RWPE2 (cell line): Measurements from ENCODE around the gene FHIT.

Experiments
- ATAC-seq: fragments of 200-7000 bp; cut with Tn5 transposase; 3 replicates; pipeline ENCODE4 v1.9.1; 2021; ENCODE audit warnings: low read depth
- DNase-seq: peaks from one replicate; pipeline ENCODE4 v3.0.0-alpha.2; 2020; ENCODE audit warnings: low spot score
- H3K27ac ChIP-seq: fragments of 450-650 bp; 2 replicates; pipeline ENCODE4 v1.5.1; 2017; ENCODE audit warnings: mild to moderate bottlenecking; ENCODE audit not compliant: poor library complexity, severe bottlenecking
- H3K27me3 ChIP-seq: fragments of 250-450 bp; sonication (Bioruptor Pico); 2 replicates; pipeline ENCODE4 v1.5.1; 2021; ENCODE audit warnings: mild to moderate bottlenecking, moderate library complexity; ENCODE audit not compliant: insufficient read depth, poor library complexity, severe bottlenecking
- H3K36me3 ChIP-seq: fragments of 250-450 bp; sonication (Bioruptor Pico); 2 replicates; pipeline ENCODE4 v1.5.1; 2020; ENCODE audit warnings: low read depth, mild to moderate bottlenecking, moderate library complexity
- H3K4me1 ChIP-seq: fragments of 250-450 bp; sonication (Bioruptor Pico); 2 replicates; pipeline ENCODE4 v1.5.1; 2021; ENCODE audit warnings: mild to moderate bottlenecking, moderate library complexity; ENCODE audit not compliant: insufficient read depth, poor library complexity, severe bottlenecking
- H3K4me3 ChIP-seq: fragments of 250-450 bp; sonication (Bioruptor Pico); 2 replicates; pipeline ENCODE4 v1.5.1; 2021; ENCODE audit warnings: mild to moderate bottlenecking, moderate library complexity; ENCODE audit not compliant: severe bottlenecking
- H3K9me3 ChIP-seq: fragments of 250-450 bp; sonication (Bioruptor Pico); 2 replicates; pipeline ENCODE4 v1.5.1; 2021; ENCODE audit warnings: mild to moderate bottlenecking, moderate library complexity; ENCODE audit not compliant: severe bottlenecking
- TF ChIP-seq, protein P1 (sequence below): fragments of 450-650 bp; IDR thresholded peaks from one replicate; pipeline ENCODE4 v1.5.1; 2017; ENCODE audit warnings: mild to moderate bottlenecking, moderate library complexity; ENCODE audit not compliant: poor library complexity, severe bottlenecking

Gene FHIT

DNA sequence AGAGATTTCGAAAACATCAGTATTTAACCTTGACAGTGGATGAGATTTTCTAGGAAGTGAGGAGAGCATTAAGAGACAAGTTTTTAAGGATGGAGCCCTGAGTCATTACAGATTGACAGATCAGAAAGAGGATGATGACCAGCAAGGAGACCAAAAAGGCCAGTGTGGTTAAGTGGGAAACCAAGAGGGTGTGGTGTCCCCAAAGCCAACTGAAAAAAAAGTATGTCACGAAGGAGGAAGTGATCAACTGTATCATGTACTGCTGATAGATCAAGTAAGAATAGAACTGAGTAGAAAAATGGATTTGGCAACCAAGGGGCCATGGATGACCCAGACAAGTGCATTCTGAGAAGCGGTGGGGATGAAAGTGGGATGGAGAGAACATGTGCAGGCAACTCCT is 491.8 kb downstream of the FHIT start:
- Histone ChIP-seq H3K27ac (no peak overlapping the region), H3K4me3 (no peak overlapping the region), H3K27me3 (no peaks in the 10 kb centered on the region), H3K4me1 (no peaks in the 10 kb centered on the region), H3K9me3 (no peaks in the 10 kb centered on the region), H3K36me3 (no peaks in the 10 kb centered on the region)
- no peak for DNase-seq
- no peak for ATAC-seq
- TF ChIP-seq, protein P1, sequence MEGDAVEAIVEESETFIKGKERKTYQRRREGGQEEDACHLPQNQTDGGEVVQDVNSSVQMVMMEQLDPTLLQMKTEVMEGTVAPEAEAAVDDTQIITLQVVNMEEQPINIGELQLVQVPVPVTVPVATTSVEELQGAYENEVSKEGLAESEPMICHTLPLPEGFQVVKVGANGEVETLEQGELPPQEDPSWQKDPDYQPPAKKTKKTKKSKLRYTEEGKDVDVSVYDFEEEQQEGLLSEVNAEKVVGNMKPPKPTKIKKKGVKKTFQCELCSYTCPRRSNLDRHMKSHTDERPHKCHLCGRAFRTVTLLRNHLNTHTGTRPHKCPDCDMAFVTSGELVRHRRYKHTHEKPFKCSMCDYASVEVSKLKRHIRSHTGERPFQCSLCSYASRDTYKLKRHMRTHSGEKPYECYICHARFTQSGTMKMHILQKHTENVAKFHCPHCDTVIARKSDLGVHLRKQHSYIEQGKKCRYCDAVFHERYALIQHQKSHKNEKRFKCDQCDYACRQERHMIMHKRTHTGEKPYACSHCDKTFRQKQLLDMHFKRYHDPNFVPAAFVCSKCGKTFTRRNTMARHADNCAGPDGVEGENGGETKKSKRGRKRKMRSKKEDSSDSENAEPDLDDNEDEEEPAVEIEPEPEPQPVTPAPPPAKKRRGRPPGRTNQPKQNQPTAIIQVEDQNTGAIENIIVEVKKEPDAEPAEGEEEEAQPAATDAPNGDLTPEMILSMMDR: no peak

DNA sequence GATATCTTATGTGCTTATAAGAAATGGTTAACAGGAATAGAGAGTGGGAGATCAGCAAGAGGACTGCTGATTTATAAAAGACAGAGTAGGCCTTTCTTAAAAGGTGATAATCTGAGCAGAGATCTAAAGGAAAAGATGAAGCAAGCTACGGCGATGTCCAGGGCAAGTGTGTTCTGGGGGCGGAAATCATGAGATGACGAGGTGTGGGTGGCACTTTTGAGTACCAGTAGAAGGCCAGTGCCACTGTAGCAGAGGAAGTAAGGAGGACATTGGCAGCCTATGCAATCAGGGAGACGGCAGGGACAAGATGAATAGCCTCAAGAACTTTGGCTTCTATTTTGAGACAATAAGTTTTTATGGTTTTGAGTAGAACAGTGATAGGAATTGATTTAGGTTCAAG is 492.4 kb downstream of the FHIT start:
- H3K9me3 ChIP-seq: no peaks in the 10 kb centered on the region
- TF ChIP-seq, protein P1: no peak
- no peak for ATAC-seq
- no peak overlapping the region for H3K27ac ChIP-seq
- H3K36me3 ChIP-seq: no peaks in the 10 kb centered on the region
- no peaks in the 10 kb centered on the region for H3K27me3 ChIP-seq
- no peak overlapping the region for H3K4me3 ChIP-seq
- no peaks in the 10 kb centered on the region for H3K4me1 ChIP-seq
- no peak for DNase-seq

DNA sequence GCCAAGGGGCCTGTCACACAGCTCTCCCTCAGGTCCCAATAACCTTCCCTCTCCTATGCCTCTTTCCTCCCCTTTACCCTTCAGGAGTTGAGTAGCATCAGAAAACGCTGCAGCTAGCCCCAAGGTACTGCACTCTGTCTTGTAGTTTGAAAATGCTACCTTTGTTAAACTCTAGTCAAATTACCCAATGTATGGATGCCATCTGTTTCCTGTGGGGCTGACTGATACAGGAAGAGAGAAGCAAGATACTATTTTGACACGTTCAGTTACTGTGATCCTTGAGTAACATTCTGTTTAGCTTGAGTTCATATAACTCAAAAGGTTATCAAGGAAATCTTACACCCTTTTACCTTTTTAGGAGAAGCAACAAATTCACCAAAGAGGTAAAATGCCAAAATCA is 493.1 kb downstream of the FHIT start:
- DNase-seq (no peak), ATAC-seq (no peak)
- H3K4me3 ChIP-seq: no peak overlapping the region
- H3K27ac ChIP-seq: no peak overlapping the region
- no peaks in the 10 kb centered on the region for H3K36me3 ChIP-seq
- H3K27me3 ChIP-seq: no peaks in the 10 kb centered on the region
- no peaks in the 10 kb centered on the region for H3K4me1 ChIP-seq
- no peaks in the 10 kb centered on the region for H3K9me3 ChIP-seq
- TF ChIP-seq, protein P1: no peak

DNA sequence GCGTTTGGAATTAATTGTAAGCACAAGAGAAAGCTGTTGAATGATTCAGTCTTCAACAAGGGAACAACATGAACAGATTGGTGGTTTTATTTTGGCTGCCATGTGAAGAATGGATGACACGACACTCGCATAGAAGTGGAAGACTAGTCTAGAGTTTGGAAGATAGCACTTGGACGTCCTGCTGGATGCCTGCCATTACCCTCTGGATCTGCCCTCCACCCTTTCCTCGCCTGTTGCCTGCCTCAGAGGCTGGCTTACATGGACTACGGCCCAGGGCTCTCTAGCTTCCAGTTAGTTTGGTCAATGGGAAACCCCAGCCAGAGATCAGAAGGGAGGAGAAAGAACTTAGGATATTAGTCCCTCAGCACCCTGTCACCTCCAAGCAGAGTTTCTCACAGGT is 493.5 kb downstream of the FHIT start:
- TF ChIP-seq, protein P1: no peak
- no peaks in the 10 kb centered on the region for H3K36me3 ChIP-seq
- no peak overlapping the region for H3K4me3 ChIP-seq
- no peaks in the 10 kb centered on the region for H3K9me3 ChIP-seq
- no peak for DNase-seq
- ATAC-seq: no peak
- H3K4me1 ChIP-seq: no peaks in the 10 kb centered on the region
- no peak overlapping the region for H3K27ac ChIP-seq
- no peaks in the 10 kb centered on the region for H3K27me3 ChIP-seq

DNA sequence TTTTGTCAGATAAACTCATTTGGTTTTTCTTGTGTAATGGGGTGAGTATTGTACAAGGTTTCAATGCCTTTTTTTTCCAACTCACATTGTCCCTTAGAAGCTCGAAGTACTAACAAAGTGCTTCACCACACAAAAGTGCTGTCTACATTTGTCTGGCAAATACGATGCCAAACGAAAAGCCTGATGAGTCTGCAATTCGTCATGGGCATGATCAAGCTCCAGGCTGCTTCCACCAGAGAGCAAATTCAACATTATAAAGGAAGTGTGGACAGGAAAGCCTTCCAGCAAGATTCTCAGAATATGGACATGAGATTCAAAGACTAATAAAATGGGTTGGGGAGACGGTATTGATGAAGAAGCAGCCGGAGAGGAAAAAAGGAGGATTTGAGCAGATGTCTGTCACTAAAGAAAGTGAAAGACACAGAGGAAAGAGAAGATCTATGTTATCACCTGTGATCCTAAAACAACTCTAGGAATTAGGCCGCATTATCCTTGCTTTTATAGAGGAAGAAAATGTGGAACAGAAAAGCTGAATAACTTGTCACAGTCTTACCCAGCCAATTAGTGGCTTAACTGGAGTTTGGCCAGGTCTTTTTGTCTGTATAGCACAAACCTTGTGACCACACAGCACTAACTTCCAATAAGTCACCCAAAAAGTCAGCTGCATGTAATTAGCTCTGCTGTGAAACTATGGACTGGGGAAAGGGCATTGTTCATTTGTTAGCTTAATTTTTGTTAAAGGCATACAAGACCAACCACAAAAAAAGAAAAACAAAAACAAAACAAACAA is 494.8 kb downstream of the FHIT start:
- ATAC-seq (no peak), DNase-seq (no peak)

More for the DNA sequence above, 494.8 kb downstream of the FHIT start:
- no peak overlapping the region for H3K4me3 ChIP-seq
- H3K4me1 ChIP-seq: no peaks in the 10 kb centered on the region
- H3K9me3 ChIP-seq: no peaks in the 10 kb centered on the region
- H3K27me3 ChIP-seq: no peaks in the 10 kb centered on the region
- TF ChIP-seq, protein P1: no peak
- H3K36me3 ChIP-seq: no peaks in the 10 kb centered on the region
- no peak overlapping the region for H3K27ac ChIP-seq
